Smooth muscle cell (in vitro differentiated cells): ENCODE measurements around the gene COTL1. TPM values are rescaled to one million over a fixed set of nuclear protein-coding genes. Genes with fewer than 3 reads are reported as not detected.

Experiments used
- DNase-seq: peaks from one replicate; lab custom pipeline; 2025; ENCODE audit not compliant: unreplicated experiment; lab: John Stamatoyannopoulos, UW
- H2AFZ ChIP-seq: fragments of 200-600 bp; sonication (generic); 2 replicates; pipeline ENCODE4 v1.6.0; 2016; ENCODE audit warnings: antibody characterized with exemption, low read depth, mild to moderate bottlenecking
- H3F3A ChIP-seq: fragments of 200-600 bp; sonication (generic); 2 replicates; pipeline ENCODE4 v1.6.0; 2017; ENCODE audit warnings: antibody characterized with exemption, low read depth
- H3K27ac ChIP-seq: fragments of 200-600 bp; sonication (generic); 2 replicates; pipeline ENCODE4 v1.5.1; 2016; ENCODE audit warnings: low read depth, mild to moderate bottlenecking
- H3K27me3 ChIP-seq: fragments of 200-600 bp; sonication (generic); 2 replicates; pipeline ENCODE4 v1.6.1; 2016; ENCODE audit warnings: low read depth, mild to moderate bottlenecking
- H3K36me3 ChIP-seq: fragments of 200-600 bp; sonication (generic); 2 replicates; pipeline ENCODE4 v1.5.1; 2016; ENCODE audit warnings: low read depth
- H3K4me1 ChIP-seq: fragments of 200-600 bp; sonication (generic); 2 replicates; pipeline ENCODE4 v1.5.1; 2016; ENCODE audit warnings: low read depth
- H3K4me2 ChIP-seq: fragments of 200-600 bp; sonication (generic); 2 replicates; pipeline ENCODE4 v1.6.0; 2016; ENCODE audit warnings: mild to moderate bottlenecking
- H3K4me3 ChIP-seq: fragments of 200-600 bp; sonication (generic); 2 replicates; pipeline ENCODE4 v1.5.1; 2016; ENCODE audit warnings: mild to moderate bottlenecking
- H3K79me2 ChIP-seq: fragments of 200-600 bp; sonication (generic); 2 replicates; pipeline ENCODE4 v1.6.0; 2016; ENCODE audit warnings: low read depth, mild to moderate bottlenecking
- H3K9ac ChIP-seq: fragments of 200-600 bp; sonication (generic); 2 replicates; pipeline ENCODE4 v1.6.0; 2016; ENCODE audit warnings: low read depth
- H3K9me3 ChIP-seq: fragments of 200-600 bp; sonication (generic); replicated peaks from 2 replicates; pipeline ENCODE4 v1.5.1; 2016; ENCODE audit warnings: low read depth
- H4K20me1 ChIP-seq: fragments of 200-600 bp; sonication (generic); 2 replicates; pipeline ENCODE4 v1.6.0; 2016; ENCODE audit warnings: low read depth
- CTCF ChIP-seq: fragments of 200-600 bp; sonication (generic); IDR thresholded peaks from 2 replicates; pipeline ENCODE4 v1.5.1; 2017; ENCODE audit warnings: borderline replicate concordance, mild to moderate bottlenecking, antibody characterized with exemption; ENCODE audit not compliant: insufficient read depth, poor library complexity, severe bottlenecking
- WGBS: methylation state at CpG from one replicate; pipeline ENCODE4 v1.1.7; 2016; ENCODE audit warnings: low lambda C conversion rate; 5-methylcytosine and 5-hydroxymethylcytosine counted together
- polyA plus RNA-seq: library from polyadenylated mRNA; unstranded; fragments of >200 nt; fragmentation: Nextera tagmentation; extraction: Ambion mirVana; gene quantifications from 2 replicates; pipeline ENCODE4 v1.2.1, GENCODE V29; 2016
- total RNA-seq: library from RNA; depleted of rRNA; stranded (reverse); fragments of >200 nt; gene quantifications from 2 replicates; pipeline ENCODE4 v1.2.3, GENCODE V29; 2014

COTL1 gene
- total and polyA plus RNA-seq, 2 experiments from 2014 or later, result 81.2 to 233 TPM

- Histone ChIP-seq H3K4me2 (no peak overlapping the region), H2AFZ (no peak overlapping the region), H3F3A (peaks cover 3% of the 10 kb centered on the region), H3K9me3 (no peaks in the 10 kb centered on the region), H3K4me1 (peaks cover 29% of the 10 kb centered on the region), H4K20me1 (no peaks in the 10 kb centered on the region), H3K9ac (no peak overlapping the region), H3K36me3 (no peaks in the 10 kb centered on the region), H3K4me3 (no peak overlapping the region), H3K27me3 (no peaks in the 10 kb centered on the region), H3K27ac (no peak overlapping the region), H3K79me2 (no peaks in the 10 kb centered on the region)
- DNase-seq, result no peak
- 95% methylated on average over 4 of the region's 4 CpGs for WGBS
- TF ChIP-seq CTCF, result no peak
Observed at GRCh38 chr16:84540194-84540593, 77.7 kb downstream of the COTL1 start.

- Histone ChIP-seq H3K27ac (no peak overlapping the region), H3K4me3 (no peak overlapping the region), H3K79me2 (no peaks in the 10 kb centered on the region), H2AFZ (no peak overlapping the region), H3K9ac (no peak overlapping the region), H3K27me3 (no peaks in the 10 kb centered on the region), H3K9me3 (no peaks in the 10 kb centered on the region), H3K4me2 (no peak overlapping the region), H3K4me1 (peaks cover 24% of the 10 kb centered on the region), H4K20me1 (no peaks in the 10 kb centered on the region), H3F3A (peaks cover 14% of the 10 kb centered on the region), H3K36me3 (no peaks in the 10 kb centered on the region)
- 94% methylated on average over 6 of the region's 6 CpGs for WGBS
- TF ChIP-seq CTCF, result no peak
- no peak for DNase-seq
Observed at GRCh38 chr16:84538222-84538840, 79.5 kb downstream of the COTL1 start.

- no peak for TF ChIP-seq CTCF
Observed at GRCh38 chr16:84537491-84538151, 80.3 kb downstream of the COTL1 start.

More at GRCh38 chr16:84537491-84538151, 80.3 kb downstream of the COTL1 start:
- no peaks in the 10 kb centered on the region for H3K36me3 ChIP-seq
- H3K27ac ChIP-seq, result no peak overlapping the region
- H3K9ac ChIP-seq, result no peak overlapping the region
- no peaks in the 10 kb centered on the region for H3K79me2 ChIP-seq
- no peaks in the 10 kb centered on the region for H3K9me3 ChIP-seq
- peak overlapping the region; percentile 18 for H2AFZ ChIP-seq
- no peaks in the 10 kb centered on the region for H3K27me3 ChIP-seq
- H3F3A ChIP-seq, result peaks cover 21% of the 10 kb centered on the region
- no peak for DNase-seq
- 70% methylated on average over 11 of the region's 11 CpGs for WGBS
- H3K4me2 ChIP-seq, result no peak overlapping the region
- H3K4me3 ChIP-seq, result no peak overlapping the region
- H4K20me1 ChIP-seq, result no peaks in the 10 kb centered on the region
- peaks cover 31% of the 10 kb centered on the region for H3K4me1 ChIP-seq
